GM18868 (cell line): Measurements from ENCODE around the gene OR2T1.
A peak's percentile ranks its signal among the peaks of the same experiment; 100 is the strongest.
"Not testable (repeated sequence)": the region's sequence is repeated elsewhere in the genome, so short reads cannot be mapped to it uniquely, and the experiment has no call there.

Experiments
- ATAC-seq: cut with Tn5 transposase; IDR thresholded peaks from one replicate; pipeline ENCODE4 v1.9.1; 2021; ENCODE audit warnings: mild to moderate bottlenecking, moderate library complexity; ENCODE audit not compliant: unreplicated experiment

OR2T1 gene, protein sequence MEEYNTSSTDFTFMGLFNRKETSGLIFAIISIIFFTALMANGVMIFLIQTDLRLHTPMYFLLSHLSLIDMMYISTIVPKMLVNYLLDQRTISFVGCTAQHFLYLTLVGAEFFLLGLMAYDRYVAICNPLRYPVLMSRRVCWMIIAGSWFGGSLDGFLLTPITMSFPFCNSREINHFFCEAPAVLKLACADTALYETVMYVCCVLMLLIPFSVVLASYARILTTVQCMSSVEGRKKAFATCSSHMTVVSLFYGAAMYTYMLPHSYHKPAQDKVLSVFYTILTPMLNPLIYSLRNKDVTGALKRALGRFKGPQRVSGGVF

DNA sequence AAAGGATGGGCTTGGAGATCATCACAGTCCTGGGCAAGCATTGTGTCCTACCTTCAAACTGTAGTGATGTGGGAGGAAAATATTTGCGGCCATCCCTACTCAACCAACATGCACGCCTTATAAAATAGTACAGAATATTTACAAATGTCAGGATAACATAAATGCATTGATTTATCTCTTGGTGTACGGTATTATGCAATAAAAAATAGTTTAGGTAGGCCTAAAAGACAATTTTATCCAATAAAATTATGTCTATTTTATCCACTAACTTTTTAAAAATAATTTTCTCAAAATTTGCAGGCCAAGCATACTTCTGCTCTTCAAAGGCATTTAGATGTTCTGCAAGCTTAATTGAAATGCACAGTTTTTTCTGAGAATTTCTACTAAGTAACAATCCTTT is at the start of gene OR2T1:
Gene OR2T1 (plus strand): TSS at position 301 of the 400 bp plus-strand sequence. CDS start 3,100 bp downstream, outside the sequence.
- ATAC-seq, result no peak

DNA sequence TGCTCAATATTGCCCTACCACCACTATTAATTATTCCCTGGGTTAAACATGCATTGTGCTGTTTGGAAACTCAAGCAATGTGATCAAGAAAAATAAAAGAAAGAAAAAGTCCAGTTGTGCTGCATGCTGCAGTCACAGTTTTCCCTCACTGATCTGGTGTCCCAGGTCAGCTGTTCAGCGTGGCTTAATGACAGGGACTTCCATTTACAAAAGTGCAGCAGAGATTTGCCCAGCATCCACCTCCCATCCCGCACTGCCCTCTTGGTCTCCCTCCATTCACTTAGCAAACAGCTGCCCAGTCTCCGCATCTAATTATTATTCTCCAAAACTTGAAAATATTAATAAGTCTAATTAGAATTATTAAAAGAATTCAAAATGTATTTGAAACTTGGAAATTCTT is 43.4 kb upstream of the OR2T1 start:
- ATAC-seq, result no peak

DNA sequence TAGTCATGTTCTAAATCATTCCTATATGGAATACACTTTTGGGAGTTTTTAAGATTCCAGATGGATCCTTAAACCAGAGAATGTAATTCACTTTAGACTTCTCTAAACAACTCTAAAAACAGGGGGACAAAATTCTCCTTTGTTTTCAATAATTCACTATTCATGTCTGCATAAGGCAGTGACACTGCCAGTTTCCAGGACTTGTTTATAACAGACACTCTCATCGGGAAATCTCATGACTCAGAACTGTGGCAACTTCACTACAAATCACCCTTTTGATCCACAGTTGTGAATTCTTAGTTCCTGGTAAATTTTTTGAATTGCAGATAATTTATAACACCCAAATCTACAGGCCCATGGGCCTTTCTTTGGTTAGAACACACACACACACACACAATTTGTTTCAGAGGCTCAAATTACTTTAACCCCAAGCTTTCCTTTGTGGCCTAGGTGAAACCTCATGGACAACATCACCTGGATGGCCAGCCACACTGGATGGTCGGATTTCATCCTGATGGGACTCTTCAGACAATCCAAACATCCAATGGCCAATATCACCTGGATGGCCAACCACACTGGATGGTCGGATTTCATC is 41.6 kb upstream of the OR2T1 start, which contains the start of gene OR2T4:
Gene OR2T4 (plus strand): TSS at position 545 of the 595 bp plus-strand sequence. CDS start 0 bp downstream, at position 545.
- no peak for ATAC-seq

DNA sequence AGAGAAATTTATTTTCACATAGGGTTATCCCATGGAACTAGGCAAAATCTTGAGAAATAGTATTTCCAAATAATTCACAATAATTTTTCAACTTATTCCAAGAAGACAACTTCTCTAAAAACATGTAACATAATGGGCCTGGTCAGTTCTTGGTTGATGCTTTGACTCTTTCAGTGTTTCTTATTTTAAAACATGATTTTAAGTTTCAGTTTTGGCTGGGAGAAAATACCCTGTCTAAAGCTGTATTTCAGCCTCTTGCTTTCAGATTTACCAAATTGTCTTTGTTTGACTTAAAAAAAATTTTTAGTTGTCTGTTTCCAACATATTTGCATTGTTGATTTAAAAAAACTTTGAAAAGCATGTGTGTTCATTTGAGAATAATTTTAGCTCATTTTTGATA is 36.2 kb upstream of the OR2T1 start:
- no peak for ATAC-seq

DNA sequence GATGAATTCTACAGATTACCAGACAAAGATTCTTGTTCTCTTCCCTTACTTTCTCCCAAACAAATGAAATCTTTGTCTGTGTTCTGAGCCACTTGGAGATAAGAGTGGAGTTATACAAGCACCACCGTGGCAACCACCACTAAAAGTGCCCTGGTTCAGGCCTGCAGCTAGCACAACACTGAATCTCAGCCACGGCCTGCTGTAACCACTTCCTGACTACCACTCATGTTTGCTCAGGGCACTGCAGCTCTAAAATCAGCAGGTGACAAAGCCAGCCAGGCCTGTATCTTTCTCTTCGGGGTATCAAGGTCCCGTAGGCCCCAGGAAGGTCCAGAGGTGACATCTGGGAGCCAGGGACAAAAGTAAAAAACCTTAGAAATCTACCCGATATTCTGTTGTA is 30.5 kb upstream of the OR2T1 start:
- ATAC-seq, result peak; percentile 73

DNA sequence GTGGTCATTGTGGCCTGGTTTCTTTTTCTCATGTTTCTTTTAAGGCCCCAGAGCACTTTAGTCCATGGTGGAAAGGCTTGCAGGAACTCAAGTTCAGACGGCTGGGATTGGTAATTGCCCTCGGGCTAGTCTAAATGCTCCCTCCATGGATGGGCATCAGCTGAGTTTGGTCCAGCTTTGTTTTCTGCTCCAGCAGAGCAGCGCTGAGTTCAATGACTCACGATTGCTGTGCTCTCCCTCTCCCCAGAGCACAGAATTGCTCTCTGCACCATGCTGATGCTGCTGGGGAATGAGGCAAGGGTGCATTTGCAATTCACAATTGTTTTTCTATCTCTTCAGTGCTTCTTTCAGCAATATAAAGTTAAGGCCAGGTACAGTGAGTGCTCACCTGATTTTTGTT is 29.1 kb upstream of the OR2T1 start:
- ATAC-seq, result no peak

DNA sequence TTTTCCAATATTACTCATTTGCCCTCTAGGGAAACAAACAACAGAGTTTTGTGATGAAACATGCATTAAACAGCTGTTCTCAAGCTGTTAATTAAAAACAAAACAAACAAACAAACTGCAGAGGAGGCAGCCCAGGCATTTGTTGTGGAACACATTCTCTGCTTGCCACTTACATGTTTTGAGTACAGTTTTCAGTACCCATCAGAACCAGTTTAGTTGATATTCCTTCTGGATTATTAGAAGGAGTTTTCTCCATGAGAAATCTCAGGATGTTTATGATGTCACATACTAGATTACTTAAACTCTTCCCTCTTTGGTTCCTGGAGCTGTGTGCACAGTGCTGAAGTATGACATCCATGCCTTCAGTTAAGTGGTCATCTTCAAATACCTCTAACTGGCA is 27.4 kb upstream of the OR2T1 start, which contains the start of gene OR2T6:
Gene OR2T6 (plus strand): TSS at position 301 of the 400 bp plus-strand sequence. CDS start 11,863 bp downstream, outside the sequence.
- ATAC-seq, result no peak

DNA sequence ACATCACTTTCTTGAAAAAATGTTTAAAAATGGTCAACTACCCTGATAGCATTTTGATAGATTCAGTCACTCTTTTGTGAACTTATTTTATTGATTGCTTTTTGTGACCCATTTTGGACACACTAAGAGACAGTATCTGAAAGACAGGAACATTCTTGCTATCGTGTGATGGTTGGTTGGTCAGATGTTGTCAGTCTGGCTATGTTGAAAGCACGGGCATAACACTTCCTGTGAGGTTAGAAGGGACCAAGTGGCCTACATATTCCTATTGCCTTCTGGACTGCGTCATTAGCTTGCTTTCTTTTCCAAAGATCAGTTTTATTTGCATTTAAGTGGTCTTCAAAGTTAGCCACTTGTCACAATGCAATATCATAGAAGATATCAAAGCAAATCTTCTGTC is 25.9 kb upstream of the OR2T1 start:
- no peak for ATAC-seq

DNA sequence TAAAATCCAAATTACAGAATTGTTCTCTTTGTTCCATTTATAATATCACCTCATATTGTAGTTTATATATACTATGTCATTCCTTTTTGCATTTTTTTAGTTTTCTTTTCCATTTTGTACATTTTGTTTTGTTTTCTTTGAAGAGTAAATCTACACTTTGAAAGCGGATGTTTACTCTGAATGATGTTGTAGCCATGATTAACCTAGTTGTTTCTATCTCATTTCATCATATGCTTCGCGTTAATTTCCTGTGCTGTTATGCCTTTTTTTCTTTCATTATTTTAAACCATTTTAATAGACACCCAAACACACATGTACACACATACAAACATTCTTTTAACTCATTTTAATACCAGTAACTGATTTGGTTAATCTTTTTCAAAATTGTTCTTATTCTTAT is 22.0 kb upstream of the OR2T1 start:
- no peak for ATAC-seq

DNA sequence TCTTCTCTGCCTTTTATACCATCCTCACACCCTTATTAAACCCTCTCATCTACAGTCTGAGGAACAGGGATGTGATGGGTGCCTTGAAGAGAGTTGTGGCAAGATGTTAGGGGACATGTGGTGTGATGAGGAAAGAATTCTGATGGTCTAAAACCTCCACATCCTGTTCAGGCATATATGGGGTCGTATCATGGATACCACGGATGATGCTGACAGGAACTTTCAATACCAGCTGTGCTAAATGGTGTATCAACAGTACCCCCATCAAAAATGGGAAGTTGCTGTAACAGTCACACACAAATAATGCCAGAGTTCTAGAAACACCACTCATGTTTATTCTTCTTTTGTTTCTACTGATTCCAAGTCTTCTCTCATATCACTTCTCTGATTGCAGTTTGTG is 14.4 kb upstream of the OR2T1 start:
- no peak for ATAC-seq

DNA sequence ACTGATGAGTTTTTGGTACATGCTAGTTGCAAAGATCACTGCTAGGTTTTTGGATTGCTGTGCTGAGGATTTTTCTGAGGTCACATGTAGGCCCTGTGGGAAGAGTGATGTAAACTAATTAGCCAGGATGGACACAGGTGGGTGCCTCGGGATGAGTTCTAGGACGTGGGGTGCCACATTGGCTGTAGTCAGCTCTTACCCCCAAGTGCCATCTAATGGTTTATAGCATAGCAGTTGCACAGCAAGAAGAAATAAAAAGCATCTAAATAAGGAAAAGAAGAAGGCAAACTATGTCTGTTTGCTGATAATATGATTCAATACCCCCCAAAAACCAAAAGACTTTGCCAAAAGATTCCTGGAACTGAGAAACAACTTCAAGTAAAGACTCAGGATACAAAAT is 9.8 kb upstream of the OR2T1 start:
- no peak for ATAC-seq

DNA sequence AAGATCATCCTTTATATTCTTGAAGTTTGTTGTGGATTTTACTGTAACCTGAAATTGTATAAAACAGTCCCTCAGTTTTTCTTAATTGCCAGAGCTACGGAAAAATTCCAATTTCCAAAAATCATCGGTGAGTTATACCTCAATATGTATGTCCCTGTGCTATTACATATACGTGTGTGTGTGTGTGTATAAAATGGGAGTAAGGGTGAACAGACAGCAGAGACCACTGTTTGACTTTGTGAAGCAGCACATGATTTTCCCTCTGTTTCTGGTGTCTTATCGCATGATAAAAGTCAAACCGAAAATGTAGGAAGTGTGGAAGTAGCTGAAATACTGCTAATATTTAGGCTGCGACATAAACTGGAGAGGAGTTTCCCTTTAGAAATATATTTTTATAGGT is 1.2 kb downstream of the OR2T1 start:
- no peak for ATAC-seq

DNA sequence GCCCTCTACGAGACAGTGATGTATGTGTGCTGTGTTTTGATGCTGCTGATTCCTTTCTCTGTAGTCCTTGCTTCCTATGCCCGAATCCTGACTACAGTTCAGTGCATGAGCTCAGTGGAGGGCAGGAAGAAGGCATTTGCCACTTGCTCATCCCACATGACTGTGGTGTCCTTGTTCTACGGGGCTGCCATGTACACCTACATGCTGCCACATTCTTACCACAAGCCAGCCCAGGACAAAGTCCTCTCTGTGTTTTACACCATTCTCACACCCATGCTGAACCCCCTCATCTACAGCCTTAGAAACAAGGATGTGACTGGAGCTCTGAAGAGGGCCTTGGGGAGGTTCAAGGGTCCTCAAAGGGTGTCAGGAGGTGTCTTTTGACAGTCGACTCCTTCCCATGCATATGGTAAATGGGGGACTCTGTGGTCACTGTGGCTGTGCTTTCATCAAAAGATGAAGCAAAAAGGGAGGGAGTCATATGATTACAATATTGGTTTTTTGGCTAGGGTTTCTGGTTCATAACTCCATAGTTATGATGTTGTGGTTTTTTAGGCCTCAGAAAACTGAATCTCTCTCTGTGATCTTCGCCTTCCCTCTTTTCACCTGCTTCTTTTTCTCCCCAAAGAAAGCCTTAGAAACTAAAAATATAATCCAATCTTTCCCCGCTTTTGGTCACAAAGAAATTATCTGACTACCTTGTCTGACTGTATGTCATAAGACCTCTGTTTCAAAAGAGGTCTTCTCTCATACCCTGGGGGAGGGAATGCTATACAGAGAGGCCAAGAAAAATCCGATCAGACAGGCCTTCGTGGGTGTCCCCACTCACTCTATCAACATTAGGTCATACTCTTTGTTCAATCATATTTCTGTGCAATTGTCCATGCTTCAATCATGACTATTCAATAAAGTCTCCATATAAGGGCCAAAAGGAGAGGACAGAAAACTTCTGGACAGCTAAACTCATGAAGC is 4.2 kb downstream of the OR2T1 start:
- peak; percentile 65 for ATAC-seq

DNA sequence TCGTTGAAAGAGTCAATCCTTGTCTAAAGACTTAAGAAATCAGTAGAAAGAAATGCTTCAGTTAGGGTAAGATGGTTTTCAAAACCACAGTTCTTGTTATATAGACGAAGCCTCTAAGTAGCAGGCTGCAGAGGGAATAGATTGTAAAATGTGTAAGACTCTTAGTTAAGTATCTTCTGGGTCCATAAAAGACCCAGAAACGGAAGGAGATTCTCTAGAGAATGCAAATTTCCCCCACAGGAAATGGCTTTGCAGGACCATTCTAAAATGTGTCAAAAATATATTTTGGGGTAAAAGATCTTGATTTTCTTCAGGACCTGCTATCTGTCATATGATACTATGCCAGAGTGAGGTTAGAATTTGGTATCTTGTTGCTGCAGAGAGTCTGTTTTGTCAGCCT is 13.4 kb downstream of the OR2T1 start:
- no peak for ATAC-seq

DNA sequence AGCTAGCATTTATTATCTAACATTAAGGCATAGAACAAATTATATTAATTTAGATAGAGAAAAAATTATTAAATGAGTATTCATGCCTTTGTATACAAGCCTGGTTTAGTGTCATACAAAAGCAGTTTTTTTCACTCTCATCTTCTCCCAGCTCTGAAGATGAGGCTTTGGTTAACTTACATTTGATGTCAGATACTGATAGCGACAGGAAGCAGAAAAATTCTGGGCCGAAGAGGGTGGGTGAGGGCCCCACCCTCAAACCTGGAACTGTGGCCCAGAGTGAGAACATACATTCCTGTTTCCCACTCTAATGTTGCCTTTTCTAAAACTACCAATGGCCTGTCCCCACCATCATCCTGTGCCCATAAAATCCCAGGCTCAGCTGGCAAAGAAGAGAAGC is 15.0 kb downstream of the OR2T1 start:
- no peak for ATAC-seq

DNA sequence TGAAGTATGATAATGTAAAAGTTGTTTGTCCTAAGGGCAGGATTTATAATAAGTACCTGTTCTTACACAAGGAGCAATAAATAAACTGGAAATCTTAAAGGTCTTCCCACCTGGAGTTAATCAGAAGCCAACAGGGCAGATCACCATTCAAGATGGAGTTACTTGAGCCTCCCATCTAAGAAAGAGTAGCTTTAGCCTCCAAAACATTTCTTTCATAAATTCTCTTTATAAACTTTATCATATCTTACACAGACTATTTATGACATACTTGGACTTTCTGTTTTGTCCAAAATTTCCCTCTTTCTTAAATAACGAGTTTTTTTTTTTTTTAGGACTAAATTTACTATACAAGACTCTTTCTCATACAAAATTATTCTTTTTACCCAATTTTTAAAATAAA is 18.5 kb downstream of the OR2T1 start:
- ATAC-seq, result no peak

DNA sequence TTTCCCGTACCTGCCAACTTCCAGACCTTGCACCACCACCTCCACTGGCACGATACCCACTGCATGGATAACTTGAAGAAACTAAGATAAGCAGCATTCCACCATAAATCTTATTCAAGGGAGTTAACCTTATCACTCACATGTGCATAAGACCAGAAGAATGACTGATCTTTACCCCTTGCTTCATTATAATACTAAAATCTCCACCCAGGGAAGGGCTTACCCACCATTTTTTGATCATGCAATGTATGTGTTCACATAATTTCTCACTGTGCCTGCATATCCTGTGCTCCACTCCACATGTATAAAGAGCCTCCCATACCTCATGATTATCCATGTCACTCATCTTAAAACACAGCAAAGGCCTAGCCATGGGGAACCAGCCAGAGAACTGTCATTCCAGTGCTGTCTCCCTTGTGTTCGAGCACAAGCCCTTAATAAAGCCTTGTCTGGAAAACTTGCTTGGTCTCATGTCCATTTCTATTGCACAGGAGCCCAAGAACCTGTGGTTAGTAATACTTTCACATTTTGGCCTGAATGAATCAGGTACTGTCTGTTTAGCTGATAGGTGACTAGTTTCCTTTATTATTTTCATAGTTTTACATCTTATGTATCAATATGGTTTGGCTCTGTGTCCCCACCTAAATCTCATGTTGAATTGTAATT is 24.8 kb downstream of the OR2T1 start:
- peak; percentile 59 for ATAC-seq

DNA sequence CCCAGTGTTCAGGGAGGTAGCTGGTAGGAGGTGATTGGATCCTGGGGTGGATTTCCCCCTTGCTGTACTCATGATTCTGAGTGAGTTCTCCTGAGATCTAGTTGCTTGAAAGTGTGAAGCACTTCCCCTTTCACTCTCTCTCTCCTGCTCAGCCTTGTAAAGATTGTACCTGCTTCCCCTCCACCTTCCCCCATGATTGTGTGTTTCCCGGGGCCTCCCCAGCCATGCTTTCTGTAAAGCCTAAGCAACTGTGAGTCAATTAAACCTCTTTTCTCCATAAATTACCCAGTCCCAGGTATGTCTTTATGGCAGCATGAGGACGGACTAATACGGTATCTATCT is 25.3 kb downstream of the OR2T1 start:
- ATAC-seq, result peak; percentile 99

DNA sequence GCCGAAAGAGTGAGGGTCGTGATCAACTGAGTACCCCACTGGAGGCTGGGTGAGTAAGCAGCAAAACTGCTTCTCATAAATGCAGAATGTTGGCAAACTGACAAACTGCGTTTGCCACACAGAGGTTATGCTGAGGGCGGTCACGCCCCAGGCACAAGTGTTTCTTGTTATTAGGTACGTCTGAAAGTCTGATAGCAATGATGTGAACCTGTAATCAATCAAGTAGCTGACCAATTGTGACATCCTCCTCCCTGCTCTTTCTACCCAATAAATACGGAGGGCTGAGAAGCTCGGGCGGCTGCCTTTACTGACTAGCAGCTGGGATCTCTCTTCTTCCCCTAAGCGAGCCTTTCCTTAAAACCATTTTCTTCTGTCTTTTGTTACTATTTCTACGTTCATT is 28.8 kb downstream of the OR2T1 start:
- ATAC-seq, result not testable (repeated sequence)

DNA sequence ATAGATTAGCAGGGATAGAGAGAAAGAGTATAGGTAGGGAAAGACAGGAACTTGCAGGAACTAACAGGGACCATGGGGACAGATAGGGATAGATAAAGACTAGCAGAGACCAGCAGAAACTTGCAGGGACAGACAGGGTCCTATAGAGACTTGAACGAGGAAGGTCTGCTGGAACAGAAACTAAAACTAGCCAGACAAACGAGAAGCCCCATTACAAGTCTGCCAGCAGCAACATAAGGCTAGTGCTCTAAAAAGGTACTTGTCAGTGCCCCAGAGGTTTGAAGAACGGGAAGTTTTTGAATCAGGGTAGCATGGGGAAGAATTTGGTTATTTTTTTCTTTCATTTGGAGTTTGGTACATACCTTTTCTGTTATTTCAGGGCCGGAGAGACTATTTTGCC is 29.4 kb downstream of the OR2T1 start:
- not testable (repeated sequence) for ATAC-seq
